Naive thymus-derived CD8-positive, alpha-beta T cell (primary cell): Measurements from ENCODE around the gene ARHGAP19. TPM values are rescaled to one million over a fixed set of nuclear protein-coding genes. Genes with fewer than 3 reads are reported as not detected.

Experiments
- ATAC-seq, 2 donors: fragments of 150-1000 bp; cut with Tn5 transposase in 1 of 2; sonication (Bioruptor Pico), chemical (Tn5 transposase) in 1 of 2; 1 replicate in 1 of 2; 2 replicates in 1 of 2; pipeline ENCODE4 v1.10.0; 2021; ENCODE audit warnings: mild to moderate bottlenecking in 2 of 2, moderate library complexity in 2 of 2
- POLR2A ChIA-PET: fragments of 350-600 bp; sonication (Branson Sonifier 250); formaldehyde crosslinking; loops from one replicate; lab custom pipeline; 2021; ENCODE audit warnings: antibody characterized with exemption; lab: Charles Lee
- DNase-seq, 10 donors: peaks; one replicate each; pipeline versions ENCODE4 v3.0.0 to v3.0.0-alpha.2; 2020 to 2022
- H3K27ac Mint-ChIP-seq, 10 donors: one replicate each; pipeline ENCODE4 v1.8.0; 2020 to 2022; ENCODE audit warnings: mild to moderate bottlenecking in 10 of 10, mixed read lengths in 10 of 10, moderate library complexity in 4 of 10, inconsistent platforms in 1 of 10
- H3K27me3 Mint-ChIP-seq, 5 donors: one replicate each; pipeline ENCODE4 v1.8.0; 2021 to 2022; ENCODE audit warnings: mixed read lengths in 5 of 5
- H3K36me3 Mint-ChIP-seq, 3 donors: one replicate each; pipeline ENCODE4 v1.8.0; 2020 to 2022; ENCODE audit warnings: mixed read lengths in 3 of 3, mild to moderate bottlenecking in 2 of 3, inconsistent platforms in 1 of 3
- H3K4me1 Mint-ChIP-seq, 4 donors: one replicate each; pipeline ENCODE4 v1.8.0; 2021 to 2022; ENCODE audit warnings: mixed read lengths in 4 of 4
- H3K4me3 Mint-ChIP-seq, 10 donors: one replicate each; pipeline ENCODE4 v1.8.0; 2020 to 2022; ENCODE audit warnings: mild to moderate bottlenecking in 10 of 10, mixed read lengths in 10 of 10, moderate library complexity in 6 of 10, inconsistent platforms in 1 of 10
- H3K9me3 Mint-ChIP-seq, 9 donors: one replicate each; pipeline ENCODE4 v1.8.0; 2020 to 2022; ENCODE audit warnings: mixed read lengths in 9 of 9, mild to moderate bottlenecking in 3 of 9, inconsistent platforms in 1 of 9, moderate library complexity in 1 of 9
- polyA plus RNA-seq, 3 donors: library from polyadenylated mRNA; unstranded; fragments of 300-500 nt; fragmentation: Illumina TruSeq; gene quantifications; one replicate each; pipeline ENCODE4 v1.2.3, GENCODE V29; 2021
- total RNA-seq, 8 experiments: library from RNA in 2 of 8; stranded (reverse) in 2 of 8; gene quantifications; one replicate each; pipeline ENCODE4 v1.2.3 and lab custom pipeline; 2021 to 2026

Gene ARHGAP19
- total and polyA plus RNA-seq, 5 experiments from 2014 or later = 5.3 to 19.0 (median 5.6) TPM

GRCh38 chr10:97179731-97180362 is 112.6 kb downstream of the ARHGAP19 start:
- H3K9me3 Mint-ChIP-seq = no peaks in the 10 kb centered on the region
- no peak for ATAC-seq
- peaks cover 2 to 7% (median 4%) of the 10 kb centered on the region in 4 donors for H3K4me1 Mint-ChIP-seq
- peaks cover 0 to 3% (median 0%) of the 10 kb centered on the region in 3 donors for H3K36me3 Mint-ChIP-seq
- no peak for DNase-seq
- H3K4me3 Mint-ChIP-seq = no peak overlapping the region
- H3K27ac Mint-ChIP-seq = no peak overlapping the region
- POLR2A ChIA-PET = no interaction called here
- H3K27me3 Mint-ChIP-seq = peaks cover 35 to 56% (median 42%) of the 10 kb centered on the region in 5 donors

- H3K4me3 Mint-ChIP-seq = no peak overlapping the region
- ATAC-seq (no peak), DNase-seq (no peak)
- H3K27me3 Mint-ChIP-seq = peaks cover 29 to 51% (median 36%) of the 10 kb centered on the region in 5 donors
- peaks cover 0 to under 1% (median 0%) of the 10 kb centered on the region in 3 donors for H3K36me3 Mint-ChIP-seq
- H3K4me1 Mint-ChIP-seq = peaks cover 0 to 2% (median under 1%) of the 10 kb centered on the region in 4 donors
- H3K9me3 Mint-ChIP-seq = no peaks in the 10 kb centered on the region
- no peak overlapping the region for H3K27ac Mint-ChIP-seq
- POLR2A ChIA-PET = no interaction called here
Measured at GRCh38 chr10:97179311-97179710, 113.1 kb downstream of the ARHGAP19 start.

GRCh38 chr10:97178074-97178473 is 114.4 kb downstream of the ARHGAP19 start:
- Mint-ChIP-seq H3K4me1 (no peaks in the 10 kb centered on the region), H3K9me3 (no peaks in the 10 kb centered on the region), H3K4me3 (no peak overlapping the region), H3K27ac (no peak overlapping the region), H3K36me3 (no peaks in the 10 kb centered on the region), H3K27me3 (peaks cover 21 to 39% (median 25%) of the 10 kb centered on the region in 5 donors)
- ATAC-seq (no peak), DNase-seq (no peak)
- POLR2A ChIA-PET = no interaction called here

GRCh38 chr10:97176226-97176625 is 116.2 kb downstream of the ARHGAP19 start:
- POLR2A ChIA-PET = no interaction called here
- ATAC-seq (no peak), DNase-seq (no peak)
- H3K27ac Mint-ChIP-seq = no peak overlapping the region
- peaks cover 17 to 28% (median 24%) of the 10 kb centered on the region in 5 donors for H3K27me3 Mint-ChIP-seq
- peaks cover 0 to under 1% (median 0%) of the 10 kb centered on the region in 4 donors for H3K4me1 Mint-ChIP-seq
- no peak overlapping the region for H3K4me3 Mint-ChIP-seq
- H3K9me3 Mint-ChIP-seq = no peaks in the 10 kb centered on the region
- no peaks in the 10 kb centered on the region for H3K36me3 Mint-ChIP-seq

GRCh38 chr10:97175586-97175985 is 116.9 kb downstream of the ARHGAP19 start:
- Mint-ChIP-seq H3K27ac (no peak overlapping the region), H3K9me3 (no peaks in the 10 kb centered on the region), H3K36me3 (no peaks in the 10 kb centered on the region), H3K4me1 (peaks cover 0 to 4% (median 0%) of the 10 kb centered on the region in 4 donors), H3K27me3 (peaks cover 14 to 27% (median 24%) of the 10 kb centered on the region in 5 donors), H3K4me3 (no peak overlapping the region)
- ATAC-seq = no peak
- DNase-seq = no peak
- POLR2A ChIA-PET = no interaction called here

GRCh38 chr10:97174941-97175340 is 117.5 kb downstream of the ARHGAP19 start:
- DNase-seq = no peak
- Mint-ChIP-seq H3K36me3 (no peaks in the 10 kb centered on the region), H3K27me3 (peaks cover 11 to 25% (median 20%) of the 10 kb centered on the region in 5 donors), H3K4me1 (peaks cover 0 to 4% (median 0%) of the 10 kb centered on the region in 4 donors), H3K4me3 (no peak overlapping the region), H3K27ac (no peak overlapping the region), H3K9me3 (no peaks in the 10 kb centered on the region)
- POLR2A ChIA-PET = no interaction called here
- no peak for ATAC-seq

GRCh38 chr10:97174276-97174775 is 118.1 kb downstream of the ARHGAP19 start:
- POLR2A ChIA-PET = no interaction called here
- Mint-ChIP-seq H3K4me1 (peaks cover 0 to 4% (median 0%) of the 10 kb centered on the region in 4 donors), H3K27ac (no peak overlapping the region), H3K27me3 (peaks cover 11 to 30% (median 22%) of the 10 kb centered on the region in 5 donors), H3K4me3 (no peak overlapping the region), H3K9me3 (no peaks in the 10 kb centered on the region), H3K36me3 (no peaks in the 10 kb centered on the region)
- ATAC-seq (no peak), DNase-seq (no peak)

- Mint-ChIP-seq H3K27ac (no peak overlapping the region), H3K27me3 (peaks cover 9 to 31% (median 23%) of the 10 kb centered on the region in 5 donors), H3K36me3 (no peaks in the 10 kb centered on the region), H3K9me3 (no peaks in the 10 kb centered on the region), H3K4me1 (peaks cover 0 to 4% (median 0%) of the 10 kb centered on the region in 4 donors), H3K4me3 (no peak overlapping the region)
- DNase-seq (no peak), ATAC-seq (no peak)
- POLR2A ChIA-PET = no interaction called here
Measured at GRCh38 chr10:97173036-97173435, 119.4 kb downstream of the ARHGAP19 start.

Other genes with a start within 250 kb of the ARHGAP19 start
- gene SLIT1, start 106.7 kb downstream of the ARHGAP19 start, total RNA-seq = under 1 TPM; 0.11 to 0.26 TPM
- under 1 TPM in 1 of 3 donors, not detected in 2; 0.05 TPM for gene SLIT1, start 106.7 kb downstream of the ARHGAP19 start, polyA plus RNA-seq
- gene FRAT1, start 26.6 kb upstream of the ARHGAP19 start, total RNA-seq = 10 to 100 TPM; 18.5 to 19.1 TPM
- gene FRAT1, start 26.6 kb upstream of the ARHGAP19 start, polyA plus RNA-seq = 10 to 100 TPM in 2 of 3 donors, 1 to 10 TPM in 1; 7.5 to 12.8 (median 12.7) TPM
- 10 to 100 TPM; 29.0 to 30.6 TPM for gene FRAT2, start 42.1 kb upstream of the ARHGAP19 start, total RNA-seq
- gene FRAT2, start 42.1 kb upstream of the ARHGAP19 start, polyA plus RNA-seq = 10 to 100 TPM in 2 of 3 donors, 1 to 10 TPM in 1; 9.3 to 27.4 (median 23.6) TPM
- 10 to 100 TPM; 25.5 to 27.2 TPM for gene RRP12, start 108.7 kb upstream of the ARHGAP19 start, total RNA-seq
- gene RRP12, start 108.7 kb upstream of the ARHGAP19 start, polyA plus RNA-seq = 10 to 100 TPM in 1 of 3 donors, 1 to 10 TPM in 2; 8.0 to 17.3 (median 8.3) TPM
- gene PGAM1, start 133.6 kb upstream of the ARHGAP19 start, total RNA-seq = 10 to 100 TPM; 69.6 to 72.4 TPM
- 100 to 1,000 TPM; 191 to 222 (median 193) TPM for gene PGAM1, start 133.6 kb upstream of the ARHGAP19 start, polyA plus RNA-seq
- 10 to 100 TPM; 46.9 to 50.6 TPM for gene EXOSC1, start 153.4 kb upstream of the ARHGAP19 start, total RNA-seq
- 10 to 100 TPM; 67.4 to 87.0 (median 77.1) TPM for gene EXOSC1, start 153.4 kb upstream of the ARHGAP19 start, polyA plus RNA-seq
- gene ZDHHC16, start 153.5 kb upstream of the ARHGAP19 start, total RNA-seq = 10 to 100 TPM; 28.1 to 29.3 TPM
- gene ZDHHC16, start 153.5 kb upstream of the ARHGAP19 start, polyA plus RNA-seq = 10 to 100 TPM; 20.0 to 31.4 (median 25.3) TPM
- gene MMS19, start 205.8 kb upstream of the ARHGAP19 start, total RNA-seq = 100 to 1,000 TPM; 106 to 111 TPM
- 10 to 100 TPM; 31.2 to 37.3 (median 32.4) TPM for gene MMS19, start 205.8 kb upstream of the ARHGAP19 start, polyA plus RNA-seq
- gene UBTD1, start 206.3 kb upstream of the ARHGAP19 start, total RNA-seq = 1 to 10 TPM; 1.6 to 2.7 TPM
- 1 to 10 TPM; 1.2 to 2.5 (median 1.3) TPM for gene UBTD1, start 206.3 kb upstream of the ARHGAP19 start, polyA plus RNA-seq